AG04449 (cell line): ENCODE measurements around the gene LAMA3.
"Not testable (repeated sequence)": the region's sequence is repeated elsewhere in the genome, so short reads cannot be mapped to it uniquely, and the experiment has no call there.

Source experiments
- CTCF ChIA-PET: fragments of 350-600 bp; formaldehyde crosslinking; extraction: SDS; loops from one replicate; lab custom pipeline; 2021; ENCODE audit warnings: antibody characterized with exemption; lab: Yijun Ruan, JAX
- POLR2A ChIA-PET: fragments of 400-600, 350-600 bp; formaldehyde crosslinking; extraction: SDS; loops from one replicate; lab custom pipeline; 2020; ENCODE audit warnings: antibody characterized with exemption, inconsistent platforms; lab: Yijun Ruan, JAX
- DNase-seq: peaks from one replicate; pipeline ENCODE4 v3.0.0-alpha.2; 2010; ENCODE audit warnings: low read depth, low spot score
- H3K4me3 ChIP-seq: 2 replicates; pipeline ENCODE4 v1.5.1; 2011; ENCODE audit warnings: low read depth, mild to moderate bottlenecking, control low read depth, low read length
- CTCF ChIP-seq: IDR thresholded peaks from one replicate; pipeline ENCODE4 v1.5.1; 2011; ENCODE audit warnings: mild to moderate bottlenecking, moderate library complexity, low read length, control low read depth, inconsistent platforms; ENCODE audit not compliant: insufficient read depth; ENCODE audit errors: missing control alignments

LAMA3 gene

GRCh38 chr18:23732439-23732838 lies 43.2 kb downstream of the LAMA3 start:
- DNase-seq = no peak
- no peak for TF ChIP-seq CTCF
- no peak overlapping the region for H3K4me3 ChIP-seq
- CTCF ChIA-PET = no interaction called here
- POLR2A ChIA-PET = interaction anchor here (0.6 kb wide), 1 partner anchor 106 kb away, joined by 3 read pairs; no protein-coding TSS in a partner anchor

- POLR2A ChIA-PET, H3K4me3 ChIP-seq, DNase-seq, CTCF ChIA-PET: not testable (repeated sequence)
Measured at GRCh38 chr18:23733265-23733664, 44.0 kb downstream of the LAMA3 start.

GRCh38 chr18:23733895-23734294 lies 44.6 kb downstream of the LAMA3 start:
- CTCF ChIA-PET = no interaction called here

GRCh38 chr18:23735021-23735464 lies 45.8 kb downstream of the LAMA3 start:
- no peak for DNase-seq
- no peak for TF ChIP-seq CTCF
- H3K4me3 ChIP-seq = no peak overlapping the region
- ChIA-PET POLR2A (no interaction called here), CTCF (no interaction called here)

More at GRCh38 chr18:23733895-23734294, 44.6 kb downstream of the LAMA3 start:
- DNase-seq = no peak
- H3K4me3 ChIP-seq = no peak overlapping the region
- no peak for TF ChIP-seq CTCF
- POLR2A ChIA-PET = no interaction called here

GRCh38 chr18:23737578-23737977 lies 48.3 kb downstream of the LAMA3 start:
- H3K4me3 ChIP-seq = no peak overlapping the region
- ChIA-PET POLR2A (no interaction called here), CTCF (no interaction called here)
- DNase-seq = no peak
- no peak for TF ChIP-seq CTCF

- TF ChIP-seq CTCF = no peak
- no peak for DNase-seq
- H3K4me3 ChIP-seq = no peak overlapping the region
- POLR2A ChIA-PET = no interaction called here
- CTCF ChIA-PET = no interaction called here
Measured at GRCh38 chr18:23738151-23738550, 48.9 kb downstream of the LAMA3 start.

- ChIA-PET POLR2A (no interaction called here), CTCF (no interaction called here)
- no peak for TF ChIP-seq CTCF
- no peak for DNase-seq
- no peak overlapping the region for H3K4me3 ChIP-seq
Measured at GRCh38 chr18:23738575-23738974, 49.3 kb downstream of the LAMA3 start.
